B cell (primary cell): ENCODE data around the gene ATG4D. TPM values are rescaled to one million over a fixed set of nuclear protein-coding genes. Genes with fewer than 3 reads are reported as not detected.
A peak's percentile ranks its signal among the peaks of the same experiment; 100 is the strongest.

Source experiments
- ATAC-seq: fragments of 200-7000 bp; cut with Tn5 transposase; one replicate; pipeline ENCODE4 v1.10.0; 2021; ENCODE audit warnings: low read depth, mild to moderate bottlenecking, moderate number of reproducible peaks, moderate library complexity
- CTCF ChIA-PET: fragments of 350-600 bp; sonication (Branson Sonifier 250); formaldehyde crosslinking; loops from one replicate; lab custom pipeline; 2021; ENCODE audit warnings: antibody characterized with exemption, inconsistent platforms; lab: Charles Lee
- POLR2A ChIA-PET: fragments of 350-600 bp; sonication (Branson Sonifier 250); formaldehyde crosslinking; loops from one replicate; lab custom pipeline; 2021; ENCODE audit warnings: antibody characterized with exemption; lab: Charles Lee
- DNase-seq: peaks from one replicate; pipeline ENCODE4 v3.0.0; 2013
- H2AFZ ChIP-seq: 2 replicates; pipeline ENCODE4 v1.6.1; 2012; ENCODE audit warnings: mild to moderate bottlenecking, low read depth, low read length; ENCODE audit not compliant: insufficient read depth, poor library complexity, severe bottlenecking
- H3K27ac ChIP-seq, 2 donors: 1 replicate in 1 of 2; 2 replicates in 1 of 2; pipeline ENCODE4 v1.5.1; 2012 to 2013; ENCODE audit warnings: low read length in 2 of 2, mild to moderate bottlenecking in 2 of 2, moderate library complexity in 1 of 2
- H3K27me3 ChIP-seq, 4 experiments: fragments of 200-600 bp in 1 of 4; sonication (generic) in 1 of 4; replicated peaks in 1 of 4; 1 replicate in 2 of 4; 2 replicates in 2 of 4; pipeline versions ENCODE4 v1.6.1 to v1.7.0; 2013 to 2016; ENCODE audit warnings: low read length in 3 of 4, mild to moderate bottlenecking in 2 of 4, mixed read lengths in 1 of 4, moderate library complexity in 1 of 4; ENCODE audit not compliant: insufficient read depth in 4 of 4, control insufficient read depth in 3 of 4; ENCODE audit errors: control extremely low read depth in 1 of 4
- H3K36me3 ChIP-seq, 2 experiments: replicated peaks in 1 of 2; 1 replicate in 1 of 2; 2 replicates in 1 of 2; pipeline versions ENCODE4 v1.6.1 to v1.7.1; 2013; ENCODE audit warnings: low read length in 1 of 2; ENCODE audit not compliant: insufficient read depth in 2 of 2, control insufficient read depth in 1 of 2; ENCODE audit errors: control extremely low read depth in 1 of 2, extremely low read depth in 1 of 2
- H3K4me1 ChIP-seq, 2 donors: fragments of 200-600 bp in 1 of 2; sonication (generic) in 1 of 2; 1 replicate in 1 of 2; 2 replicates in 1 of 2; pipeline versions ENCODE4 v1.5.1 to v1.6.1; 2013 to 2017; ENCODE audit warnings: low read length in 2 of 2; ENCODE audit not compliant: control insufficient read depth in 2 of 2, insufficient read depth in 2 of 2
- H3K4me2 ChIP-seq: replicated peaks from 2 replicates; pipeline ENCODE3; 2012; ENCODE audit warnings: mild to moderate bottlenecking, low read depth, low read length; ENCODE audit not compliant: poor library complexity, severe bottlenecking
- H3K4me3 ChIP-seq, 5 experiments: fragments of 200-600 bp in 1 of 5; sonication (generic) in 1 of 5; 1 replicate in 3 of 5; 2 replicates in 2 of 5; pipeline versions ENCODE4 v1.5.1 to v1.7.0; 2011 to 2016; ENCODE audit warnings: low read length in 4 of 5, mild to moderate bottlenecking in 4 of 5, low read depth in 2 of 5, control low read depth in 1 of 5, moderate library complexity in 1 of 5; ENCODE audit not compliant: insufficient read depth in 1 of 5; ENCODE audit errors: control extremely low read depth in 1 of 5, extremely low read depth in 1 of 5
- H3K79me2 ChIP-seq: fragments of 200-600 bp; sonication (generic); one replicate; pipeline ENCODE4 v1.6.0; 2016; ENCODE audit warnings: low read length; ENCODE audit not compliant: control insufficient read depth, insufficient read depth
- H3K9ac ChIP-seq: fragments of 200-600 bp; sonication (generic); 2 replicates; pipeline ENCODE4 v1.6.1; 2017; ENCODE audit warnings: mild to moderate bottlenecking, low read length, moderate library complexity
- H3K9me3 ChIP-seq, 3 donors: one replicate each; pipeline versions ENCODE4 v1.6.1 to v1.7.1; 2013; ENCODE audit warnings: low read length in 2 of 3; ENCODE audit not compliant: control insufficient read depth in 2 of 3, insufficient read depth in 1 of 3; ENCODE audit errors: control extremely low read depth in 1 of 3
- H4K20me1 ChIP-seq: 2 replicates; pipeline ENCODE4 v1.6.0; 2012; ENCODE audit warnings: mild to moderate bottlenecking, low read length; ENCODE audit not compliant: insufficient read depth, control insufficient read depth, poor library complexity, severe bottlenecking
- H3K27ac Mint-ChIP-seq: one replicate; pipeline ENCODE4 v1.8.0; 2021; ENCODE audit warnings: mixed read lengths
- H3K27me3 Mint-ChIP-seq: one replicate; pipeline ENCODE4 v1.8.0; 2021; ENCODE audit warnings: mixed read lengths
- H3K4me1 Mint-ChIP-seq: one replicate; pipeline ENCODE4 v1.8.0; 2021; ENCODE audit warnings: mixed read lengths
- H3K4me3 Mint-ChIP-seq: one replicate; pipeline ENCODE4 v1.8.0; 2021; ENCODE audit warnings: mixed read lengths
- H3K9me3 Mint-ChIP-seq: one replicate; pipeline ENCODE4 v1.8.0; 2022; ENCODE audit warnings: mixed read lengths; ENCODE audit not compliant: insufficient read depth
- EZH2 ChIP-seq: IDR thresholded peaks from 2 replicates; pipeline ENCODE4 v1.6.1; 2012; ENCODE audit warnings: borderline replicate concordance, low read depth, mild to moderate bottlenecking, moderate library complexity, low read length; ENCODE audit not compliant: insufficient read depth, poor library complexity, severe bottlenecking
- WGBS: methylation state at CpG from one replicate; pipeline ENCODE4 v1.1.5; 2013; ENCODE audit warnings: missing lambda C conversion rate; ENCODE audit not compliant: insufficient coverage; 5-methylcytosine and 5-hydroxymethylcytosine counted together
- intact Hi-C: fragments of 100-400 bp; cut with micrococcal nuclease; formaldehyde crosslinking; loops from one replicate; pipeline ENCODE4 v1.10.0; 2022
- polyA plus RNA-seq: library from polyadenylated mRNA; depleted of rRNA; stranded (reverse); fragments of >200 nt; gene quantifications from 2 replicates; pipeline ENCODE4 v1.2.3, GENCODE V29; 2012
- total RNA-seq, 2 donors: library from RNA; stranded (reverse); fragments of 120-200 nt in 1 of 2; gene quantifications; 1 replicate in 1 of 2; 2 replicates in 1 of 2; pipeline versions ENCODE4 v1.2.3 to v1.2.4, GENCODE V29; 2013 to 2022
- TF ChIP-seq, protein P1 (sequence below): fragments of 200-600 bp; IDR thresholded peaks from one replicate; pipeline ENCODE4 v1.8.0; 2022; ENCODE audit warnings: antibody characterized with exemption, mild to moderate bottlenecking

The ATG4D gene
- total and polyA plus RNA-seq, 2 donors (not counting 1 experiment from before 2014, with no cell fraction given), result 58.8 to 75.5 TPM

GRCh38 chr19:10513223-10513622 is 30.5 kb upstream of the ATG4D start:
- Histone ChIP-seq H3K9me3 (peaks cover 0 to 5% (median 0%) of the 10 kb centered on the region in 3 donors), H3K4me2 (no peak overlapping the region), H3K27me3 (peaks cover 2 to 70% (median 38%) of the 10 kb centered on the region in 4 experiments), H3K4me3 (no peak overlapping the region), H3K36me3 (no peaks in the 10 kb centered on the region), H3K27ac (no peak overlapping the region), H3K9ac (no peak overlapping the region), H3K4me1 (peaks cover 27 to 32% of the 10 kb centered on the region in 2 donors), H3K79me2 (no peaks in the 10 kb centered on the region), H4K20me1 (no peaks in the 10 kb centered on the region), H2AFZ (no peak overlapping the region)
- intact Hi-C loops, result no loop called here
- ATAC-seq (no peak), DNase-seq (no peak)
- H3K9me3 Mint-ChIP-seq, result no peaks in the 10 kb centered on the region
- H3K4me1 Mint-ChIP-seq, result peaks cover 23% of the 10 kb centered on the region
- ChIA-PET POLR2A (no interaction called here), CTCF (interaction anchor here (1.2 to 1.7 kb wide), 3 partner anchors 28 to 187 kb away, joined by 3 to 11 read pairs (median 3); no protein-coding TSS in a partner anchor)
- peaks cover 35% of the 10 kb centered on the region for H3K27me3 Mint-ChIP-seq
- 82% methylated on average over 7 of the region's 7 CpGs for WGBS
- H3K27ac Mint-ChIP-seq, result no peak overlapping the region
- TF ChIP-seq, protein P1, sequence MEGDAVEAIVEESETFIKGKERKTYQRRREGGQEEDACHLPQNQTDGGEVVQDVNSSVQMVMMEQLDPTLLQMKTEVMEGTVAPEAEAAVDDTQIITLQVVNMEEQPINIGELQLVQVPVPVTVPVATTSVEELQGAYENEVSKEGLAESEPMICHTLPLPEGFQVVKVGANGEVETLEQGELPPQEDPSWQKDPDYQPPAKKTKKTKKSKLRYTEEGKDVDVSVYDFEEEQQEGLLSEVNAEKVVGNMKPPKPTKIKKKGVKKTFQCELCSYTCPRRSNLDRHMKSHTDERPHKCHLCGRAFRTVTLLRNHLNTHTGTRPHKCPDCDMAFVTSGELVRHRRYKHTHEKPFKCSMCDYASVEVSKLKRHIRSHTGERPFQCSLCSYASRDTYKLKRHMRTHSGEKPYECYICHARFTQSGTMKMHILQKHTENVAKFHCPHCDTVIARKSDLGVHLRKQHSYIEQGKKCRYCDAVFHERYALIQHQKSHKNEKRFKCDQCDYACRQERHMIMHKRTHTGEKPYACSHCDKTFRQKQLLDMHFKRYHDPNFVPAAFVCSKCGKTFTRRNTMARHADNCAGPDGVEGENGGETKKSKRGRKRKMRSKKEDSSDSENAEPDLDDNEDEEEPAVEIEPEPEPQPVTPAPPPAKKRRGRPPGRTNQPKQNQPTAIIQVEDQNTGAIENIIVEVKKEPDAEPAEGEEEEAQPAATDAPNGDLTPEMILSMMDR, result no peak
- TF ChIP-seq EZH2, result no peak
- H3K4me3 Mint-ChIP-seq, result no peak overlapping the region

GRCh38 chr19:10514211-10515145 is 29.2 kb upstream of the ATG4D start:
- no peak overlapping the region for H3K27ac ChIP-seq
- peaks cover 48% of the 10 kb centered on the region for H3K27me3 Mint-ChIP-seq
- no peak overlapping the region for H3K27ac Mint-ChIP-seq
- H3K4me2 ChIP-seq, result peak overlapping the region; percentile 50
- no peak overlapping the region for H3K4me3 ChIP-seq
- H3K4me1 Mint-ChIP-seq, result peaks cover 35% of the 10 kb centered on the region
- H3K27me3 ChIP-seq, result peaks cover 2 to 82% (median 47%) of the 10 kb centered on the region in 4 experiments
- WGBS, result 11% methylated on average over 103 of the region's 107 CpGs
- H3K9me3 Mint-ChIP-seq, result no peaks in the 10 kb centered on the region
- H4K20me1 ChIP-seq, result no peaks in the 10 kb centered on the region
- peaks cover 0 to 13% (median 0%) of the 10 kb centered on the region in 3 donors for H3K9me3 ChIP-seq
- DNase-seq, result peak; percentile 69
- no peak overlapping the region for H3K9ac ChIP-seq
- CTCF ChIA-PET, result no interaction called here
- peaks cover 40 to 43% of the 10 kb centered on the region in 2 donors for H3K4me1 ChIP-seq
- no peak for TF ChIP-seq EZH2
- TF ChIP-seq, protein P1, result peak; percentile 18
- intact Hi-C loops, result no loop called here
- H3K36me3 ChIP-seq, result no peaks in the 10 kb centered on the region
- H2AFZ ChIP-seq, result peak overlapping the region; percentile 37
- no peak for ATAC-seq
- H3K4me3 Mint-ChIP-seq, result peak overlapping the region; percentile 10
- H3K79me2 ChIP-seq, result no peaks in the 10 kb centered on the region
- POLR2A ChIA-PET, result no interaction called here
